ENCODE measurements around the gene TEC. TPM values are rescaled to one million over a fixed set of nuclear protein-coding genes. Genes with fewer than 3 reads are reported as not detected.

Gene TEC
- total RNA-seq, 1 donor from 2014 or later, result 3.2 TPM

DNA sequence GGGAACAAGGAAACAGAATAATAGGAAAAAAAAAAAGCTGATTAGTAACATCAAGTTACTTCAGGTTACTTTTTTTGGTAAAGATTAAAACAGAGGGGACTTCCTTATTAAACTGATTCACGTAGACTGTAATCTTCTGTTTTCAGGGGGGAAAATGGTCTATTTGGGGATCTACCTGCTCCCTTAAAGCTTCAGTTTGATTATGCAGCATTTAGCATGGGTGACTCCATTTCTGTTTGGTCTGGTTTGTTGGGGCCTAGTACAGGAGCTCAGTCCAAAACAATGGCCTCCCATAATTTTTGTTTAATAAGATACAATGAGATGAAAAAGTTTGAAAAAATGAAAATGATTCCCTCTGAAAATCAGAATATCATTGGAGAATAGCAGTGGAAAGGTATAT, 34.6 kb downstream of the TEC start:
- no peak for DNase-seq (ENCODE audit: low read depth)
- TF ChIP-seq, protein P1, sequence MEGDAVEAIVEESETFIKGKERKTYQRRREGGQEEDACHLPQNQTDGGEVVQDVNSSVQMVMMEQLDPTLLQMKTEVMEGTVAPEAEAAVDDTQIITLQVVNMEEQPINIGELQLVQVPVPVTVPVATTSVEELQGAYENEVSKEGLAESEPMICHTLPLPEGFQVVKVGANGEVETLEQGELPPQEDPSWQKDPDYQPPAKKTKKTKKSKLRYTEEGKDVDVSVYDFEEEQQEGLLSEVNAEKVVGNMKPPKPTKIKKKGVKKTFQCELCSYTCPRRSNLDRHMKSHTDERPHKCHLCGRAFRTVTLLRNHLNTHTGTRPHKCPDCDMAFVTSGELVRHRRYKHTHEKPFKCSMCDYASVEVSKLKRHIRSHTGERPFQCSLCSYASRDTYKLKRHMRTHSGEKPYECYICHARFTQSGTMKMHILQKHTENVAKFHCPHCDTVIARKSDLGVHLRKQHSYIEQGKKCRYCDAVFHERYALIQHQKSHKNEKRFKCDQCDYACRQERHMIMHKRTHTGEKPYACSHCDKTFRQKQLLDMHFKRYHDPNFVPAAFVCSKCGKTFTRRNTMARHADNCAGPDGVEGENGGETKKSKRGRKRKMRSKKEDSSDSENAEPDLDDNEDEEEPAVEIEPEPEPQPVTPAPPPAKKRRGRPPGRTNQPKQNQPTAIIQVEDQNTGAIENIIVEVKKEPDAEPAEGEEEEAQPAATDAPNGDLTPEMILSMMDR (IDR thresholded peaks at IDR 0.05; ENCODE audit: insufficient read depth, low read length, poor library complexity, severe bottlenecking), result no peak
- H3K36me3 ChIP-seq (ENCODE audit: control insufficient read depth, insufficient read depth, low read length), result no peaks in the 10 kb centered on the region
- no peaks in the 10 kb centered on the region for H3K27me3 ChIP-seq (ENCODE audit: control insufficient read depth, insufficient read depth, low read length)
- H3K4me3 ChIP-seq (ENCODE audit: low read depth, low read length), result no peak overlapping the region

DNA sequence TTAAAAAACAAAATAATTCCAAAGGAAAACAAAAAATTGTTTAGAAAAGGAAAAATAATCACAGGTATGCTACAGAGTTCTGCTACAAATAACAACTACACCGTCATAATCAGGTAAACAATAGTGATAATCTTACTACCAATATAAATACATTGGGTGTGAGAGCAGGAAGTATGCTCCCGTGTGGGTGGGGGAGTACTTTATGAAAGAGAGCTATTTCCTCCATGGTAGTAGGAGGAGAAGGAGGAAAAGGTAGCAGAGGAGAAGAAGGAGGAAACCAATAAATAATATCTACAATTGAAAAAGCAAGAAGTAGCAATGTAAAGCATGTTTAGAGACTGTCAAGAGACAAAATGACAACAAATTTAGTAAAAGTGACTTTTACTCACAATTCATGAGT, 35.1 kb downstream of the TEC start:
- no peak for DNase-seq (ENCODE audit: low read depth)
- TF ChIP-seq, protein P1 (IDR thresholded peaks at IDR 0.05; ENCODE audit: insufficient read depth, low read length, poor library complexity, severe bottlenecking), result no peak
- Histone ChIP-seq H3K27me3 (ENCODE audit: control insufficient read depth, insufficient read depth, low read length) (no peaks in the 10 kb centered on the region), H3K4me3 (ENCODE audit: low read depth, low read length) (no peak overlapping the region), H3K36me3 (ENCODE audit: control insufficient read depth, insufficient read depth, low read length) (no peaks in the 10 kb centered on the region)

DNA sequence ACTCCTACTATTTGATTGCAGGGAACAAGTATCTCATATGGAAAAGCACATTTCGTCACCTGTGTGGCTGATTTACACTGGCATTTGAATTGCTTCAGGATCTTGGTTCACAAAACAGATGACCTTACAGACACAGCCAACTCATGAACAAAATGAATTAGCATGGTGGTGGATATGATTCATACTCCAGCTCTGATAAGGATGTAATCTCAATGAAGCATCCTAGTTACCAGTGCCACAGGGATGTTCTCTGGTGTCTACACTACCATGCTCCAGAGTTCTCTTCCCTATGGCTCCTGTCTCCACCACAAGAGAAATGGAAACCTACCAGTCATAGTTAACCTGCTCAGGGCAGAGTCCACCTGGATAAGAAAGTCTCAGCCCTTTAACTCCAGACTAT, 40.7 kb downstream of the TEC start:
- H3K27me3 ChIP-seq (ENCODE audit: control insufficient read depth, insufficient read depth, low read length), result no peaks in the 10 kb centered on the region
- TF ChIP-seq, protein P1 (IDR thresholded peaks at IDR 0.05; ENCODE audit: insufficient read depth, low read length, poor library complexity, severe bottlenecking), result no peak
- no peak for DNase-seq (ENCODE audit: low read depth)
- no peak overlapping the region for H3K4me3 ChIP-seq (ENCODE audit: low read depth, low read length)
- no peaks in the 10 kb centered on the region for H3K36me3 ChIP-seq (ENCODE audit: control insufficient read depth, insufficient read depth, low read length)

DNA sequence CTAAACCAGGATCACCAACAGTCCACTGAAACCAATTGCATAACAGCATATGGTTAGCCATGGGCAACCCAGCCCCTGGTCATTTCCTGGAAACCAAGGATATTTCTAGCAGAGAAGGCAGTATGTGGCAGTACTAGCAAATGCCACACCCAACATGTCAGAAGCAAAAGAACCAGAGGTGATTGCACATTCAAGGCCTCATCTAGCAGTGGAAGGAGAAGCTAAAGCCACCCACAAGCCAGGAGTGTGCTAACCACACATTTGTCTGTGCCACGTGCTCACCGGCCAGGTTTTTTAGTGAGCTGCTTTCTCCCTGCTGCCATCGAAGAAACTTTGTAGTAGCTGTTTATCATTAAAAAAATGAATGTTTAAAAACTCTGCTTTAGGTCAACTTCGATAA, 42.0 kb downstream of the TEC start:
- no peaks in the 10 kb centered on the region for H3K27me3 ChIP-seq (ENCODE audit: control insufficient read depth, insufficient read depth, low read length)
- H3K36me3 ChIP-seq (ENCODE audit: control insufficient read depth, insufficient read depth, low read length), result no peaks in the 10 kb centered on the region
- TF ChIP-seq, protein P1 (IDR thresholded peaks at IDR 0.05; ENCODE audit: insufficient read depth, low read length, poor library complexity, severe bottlenecking), result no peak
- no peak for DNase-seq (ENCODE audit: low read depth)
- no peak overlapping the region for H3K4me3 ChIP-seq (ENCODE audit: low read depth, low read length)

DNA sequence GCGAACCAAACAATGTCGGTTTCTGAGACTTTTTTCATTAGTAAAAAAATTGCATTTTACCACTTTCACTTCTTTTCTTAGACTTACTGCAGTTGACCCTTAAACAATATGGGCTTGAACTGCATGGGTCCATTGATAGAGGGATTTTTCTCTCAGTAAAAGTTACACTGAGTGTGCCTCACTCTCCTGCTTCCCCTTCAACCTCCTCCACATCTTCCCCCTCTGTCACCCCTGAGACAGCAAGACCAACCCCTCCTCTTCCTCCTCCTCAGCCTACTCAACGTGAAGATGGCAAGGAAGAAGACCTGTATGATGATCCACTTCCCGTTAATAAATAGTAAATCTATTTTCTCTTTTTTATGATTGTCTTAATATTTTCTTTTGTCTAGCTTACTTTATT, 43.4 kb downstream of the TEC start:
- no peak overlapping the region for H3K4me3 ChIP-seq (ENCODE audit: low read depth, low read length)
- no peak for DNase-seq (ENCODE audit: low read depth)
- TF ChIP-seq, protein P1 (IDR thresholded peaks at IDR 0.05; ENCODE audit: insufficient read depth, low read length, poor library complexity, severe bottlenecking), result no peak
- no peaks in the 10 kb centered on the region for H3K36me3 ChIP-seq (ENCODE audit: control insufficient read depth, insufficient read depth, low read length)
- H3K27me3 ChIP-seq (ENCODE audit: control insufficient read depth, insufficient read depth, low read length), result no peaks in the 10 kb centered on the region

DNA sequence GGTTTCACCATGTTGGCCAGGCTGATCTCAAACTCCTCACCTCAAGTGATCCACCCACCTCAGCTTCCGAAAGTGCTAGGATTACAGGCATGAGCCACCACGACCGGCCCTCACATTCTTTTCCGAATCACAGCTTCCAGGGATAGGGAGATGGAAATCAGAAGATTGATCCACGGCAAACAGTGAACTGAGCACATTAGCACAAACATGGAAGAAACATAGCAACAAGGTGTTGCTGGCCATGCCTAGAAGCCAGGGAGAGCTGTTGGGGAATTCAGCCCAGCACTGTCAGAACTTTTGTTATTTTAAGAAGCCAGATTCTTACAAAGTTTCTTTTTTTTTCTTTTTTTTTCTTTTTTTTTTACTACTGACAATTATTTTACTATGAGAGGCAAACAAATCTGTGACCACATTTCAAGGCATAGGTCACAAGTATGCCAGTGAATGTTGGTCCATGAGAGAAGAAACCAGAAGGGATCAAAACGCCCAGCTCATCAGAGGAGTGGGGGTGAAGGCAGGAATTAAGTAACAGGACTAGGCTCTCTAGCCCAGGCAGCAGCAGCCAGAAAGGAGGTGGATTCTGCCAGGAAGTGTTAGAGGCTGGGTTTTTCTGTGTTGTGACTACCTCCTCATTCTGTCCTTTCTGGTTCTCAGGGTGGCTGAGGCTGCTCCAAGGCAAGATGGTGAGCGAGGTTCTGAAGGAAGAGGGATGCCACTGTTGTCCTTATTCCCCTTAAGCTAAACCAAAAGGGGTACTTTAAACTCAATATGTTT, 44.1 kb downstream of the TEC start:
- no peak for DNase-seq (ENCODE audit: low read depth)
- Histone ChIP-seq H3K36me3 (ENCODE audit: control insufficient read depth, insufficient read depth, low read length) (no peaks in the 10 kb centered on the region), H3K4me3 (ENCODE audit: low read depth, low read length) (no peak overlapping the region), H3K27me3 (ENCODE audit: control insufficient read depth, insufficient read depth, low read length) (no peaks in the 10 kb centered on the region)
- TF ChIP-seq, protein P1 (IDR thresholded peaks at IDR 0.05; ENCODE audit: insufficient read depth, low read length, poor library complexity, severe bottlenecking), result no peak

All from kidney epithelial cell (primary cell).